Hepatocyte (in vitro differentiated cells): ENCODE results near the gene TNFAIP1. TPM values are rescaled to one million over a fixed set of nuclear protein-coding genes. Genes with fewer than 3 reads are reported as not detected.

ENCODE experiments used
- DNase-seq: peaks from one replicate; pipeline ENCODE4 v3.0.0-alpha.2; 2016; ENCODE audit warnings: low spot score
- H2AFZ ChIP-seq: fragments of 200-600 bp; sonication (generic); 2 replicates; pipeline ENCODE4 v1.6.0; 2016; ENCODE audit warnings: antibody characterized with exemption, mild to moderate bottlenecking
- H3K27ac ChIP-seq: fragments of 200-600 bp; sonication (generic); 2 replicates; pipeline ENCODE4 v1.5.1; 2016; ENCODE audit warnings: mild to moderate bottlenecking
- H3K27me3 ChIP-seq: fragments of 200-600 bp; sonication (generic); 2 replicates; pipeline ENCODE4 v1.6.1; 2016
- H3K36me3 ChIP-seq: fragments of 200-600 bp; sonication (generic); replicated peaks from 2 replicates; pipeline ENCODE4 v1.5.1; 2016; ENCODE audit warnings: low read depth; ENCODE audit not compliant: insufficient read depth
- H3K4me1 ChIP-seq: fragments of 200-600 bp; sonication (generic); 2 replicates; pipeline ENCODE4 v1.5.1; 2016; ENCODE audit warnings: mild to moderate bottlenecking, moderate library complexity; ENCODE audit not compliant: insufficient read depth
- H3K4me2 ChIP-seq: fragments of 200-600 bp; sonication (generic); 2 replicates; pipeline ENCODE4 v1.6.0; 2016
- H3K4me3 ChIP-seq: fragments of 200-600 bp; sonication (generic); 2 replicates; pipeline ENCODE4 v1.5.1; 2016; ENCODE audit warnings: mild to moderate bottlenecking
- H3K79me2 ChIP-seq: fragments of 200-600 bp; sonication (generic); 2 replicates; pipeline ENCODE4 v1.6.0; 2017; ENCODE audit warnings: mild to moderate bottlenecking
- H3K9me2 ChIP-seq: fragments of 200-600 bp; sonication (generic); replicated peaks from 2 replicates; pipeline ENCODE4 v1.6.0; 2017; ENCODE audit warnings: mild to moderate bottlenecking; ENCODE audit not compliant: insufficient read depth
- H3K9me3 ChIP-seq: fragments of 200-600 bp; sonication (generic); 2 replicates; pipeline ENCODE4 v1.5.1; 2016; ENCODE audit warnings: low read depth, mild to moderate bottlenecking
- H4K20me1 ChIP-seq: fragments of 200-600 bp; sonication (generic); 2 replicates; pipeline ENCODE4 v1.6.0; 2016; ENCODE audit warnings: mild to moderate bottlenecking; ENCODE audit not compliant: insufficient read depth, poor library complexity, severe bottlenecking
- CTCF ChIP-seq: fragments of 200-600 bp; sonication (generic); IDR thresholded peaks from 2 replicates; pipeline ENCODE4 v1.5.1; 2016; ENCODE audit warnings: antibody characterized with exemption, mild to moderate bottlenecking; ENCODE audit not compliant: poor library complexity
- EZH2 ChIP-seq: fragments of 200-600 bp; sonication (generic); IDR thresholded peaks from 2 replicates; pipeline ENCODE4 v1.6.1; 2016; ENCODE audit warnings: antibody characterized with exemption, mild to moderate bottlenecking, borderline replicate concordance
- EZH2phosphoT487 ChIP-seq: fragments of 200-600 bp; sonication (generic); IDR thresholded peaks from one replicate; pipeline ENCODE4 v1.6.1; 2018; ENCODE audit warnings: antibody characterized with exemption, mild to moderate bottlenecking, low read depth, moderate library complexity; ENCODE audit not compliant: unreplicated experiment, severe bottlenecking
- WGBS: methylation state at CpG from one replicate; pipeline ENCODE4 v1.1.6; 2016; ENCODE audit warnings: low lambda C conversion rate; ENCODE audit errors: missing lambda C conversion rate; 5-methylcytosine and 5-hydroxymethylcytosine counted together
- polyA plus RNA-seq: library from polyadenylated mRNA; unstranded; fragments of >200 nt; fragmentation: Nextera tagmentation; extraction: Ambion mirVana; gene quantifications from 2 replicates; pipeline ENCODE4 v1.2.1, GENCODE V29; 2016
- total RNA-seq: library from RNA; depleted of rRNA; stranded (reverse); fragments of >200 nt; gene quantifications from 2 replicates; pipeline ENCODE4 v1.2.3, GENCODE V29; 2014

TNFAIP1 gene
- total and polyA plus RNA-seq, 2 experiments from 2014 or later = 37.6 to 39.0 TPM

- WGBS = 93% methylated on average over 23 of the region's 23 CpGs
- no peak overlapping the region for H3K4me3 ChIP-seq
- no peak for TF ChIP-seq EZH2
- no peak for TF ChIP-seq EZH2phosphoT487
- no peak for TF ChIP-seq CTCF
- H3K36me3 ChIP-seq = no peaks in the 10 kb centered on the region
- peaks cover 6% of the 10 kb centered on the region for H3K79me2 ChIP-seq
- DNase-seq = no peak
- H3K27ac ChIP-seq = peak overlapping the region; percentile 92
- H3K27me3 ChIP-seq = peaks cover 7% of the 10 kb centered on the region
- peak overlapping the region; percentile 89 for H3K4me2 ChIP-seq
- H3K9me3 ChIP-seq = no peaks in the 10 kb centered on the region
- no peak overlapping the region for H2AFZ ChIP-seq
- H3K9me2 ChIP-seq = no peaks in the 10 kb centered on the region
- H4K20me1 ChIP-seq = peaks cover 13% of the 10 kb centered on the region
- peaks cover 24% of the 10 kb centered on the region for H3K4me1 ChIP-seq
Measured at GRCh38 chr17:28368915-28369683, 33.5 kb downstream of the TNFAIP1 start.

- peaks cover 13% of the 10 kb centered on the region for H4K20me1 ChIP-seq
- peak; percentile 49 for DNase-seq
- H3K36me3 ChIP-seq = no peaks in the 10 kb centered on the region
- 56% methylated on average over 10 of the region's 10 CpGs for WGBS
- TF ChIP-seq CTCF (peak; percentile 13), EZH2phosphoT487 (no peak), EZH2 (no peak)
- H3K27me3 ChIP-seq = peaks cover 7% of the 10 kb centered on the region
- H3K4me2 ChIP-seq = peak overlapping the region; percentile 89
- H3K9me3 ChIP-seq = no peaks in the 10 kb centered on the region
- H3K79me2 ChIP-seq = peaks cover 6% of the 10 kb centered on the region
- peaks cover 24% of the 10 kb centered on the region for H3K4me1 ChIP-seq
- H3K4me3 ChIP-seq = no peak overlapping the region
- peak overlapping the region; percentile 92 for H3K27ac ChIP-seq
- H2AFZ ChIP-seq = no peak overlapping the region
- no peaks in the 10 kb centered on the region for H3K9me2 ChIP-seq
Measured at GRCh38 chr17:28369684-28370034, 34.1 kb downstream of the TNFAIP1 start.

GRCh38 chr17:28370035-28370743 is 34.6 kb downstream of the TNFAIP1 start, which contains the start of gene VTN:
VTN (minus strand) TSS chr17:28370307; CDS start chr17:28370203, 104 bp downstream.
- WGBS = 17% methylated on average over 8 of the region's 8 CpGs
- no peak within 1 kb of the TSS for H3K4me3 ChIP-seq

More at GRCh38 chr17:28370035-28370743, 34.6 kb downstream of the TNFAIP1 start, which contains the start of gene VTN:
- Histone ChIP-seq H2AFZ (no peak within 1 kb of the TSS), H3K36me3 (no peaks in the 10 kb centered on the region), H3K9me2 (no peaks in the 10 kb centered on the region), H3K27me3 (peaks cover 7% of the 10 kb centered on the region), H3K4me1 (peaks cover 24% of the 10 kb centered on the region), H3K4me2 (peak within 1 kb of the TSS; percentile 89), H4K20me1 (peaks cover 13% of the 10 kb centered on the region), H3K79me2 (peaks cover 8% of the 10 kb centered on the region), H3K27ac (peak within 1 kb of the TSS; percentile 92), H3K9me3 (no peaks in the 10 kb centered on the region)
- no peak for TF ChIP-seq EZH2
- no peak for TF ChIP-seq CTCF
- no peak for TF ChIP-seq EZH2phosphoT487
- DNase-seq = peak; percentile 89
